Immature natural killer cell (primary cell): ENCODE data around the gene LRP1. TPM values are rescaled to one million over a fixed set of nuclear protein-coding genes. Genes with fewer than 3 reads are reported as not detected.

Experiments used
- DNase-seq, 3 donors: peaks; one replicate each; pipeline ENCODE4 v3.0.0; 2022; ENCODE audit warnings: mixed read lengths in 1 of 3
- H3K27ac Mint-ChIP-seq, 6 donors: one replicate each; pipeline ENCODE4 v1.8.0; 2020; ENCODE audit warnings: mixed read lengths in 6 of 6, mild to moderate bottlenecking in 5 of 6, inconsistent platforms in 4 of 6, moderate library complexity in 3 of 6
- H3K27me3 Mint-ChIP-seq, 3 donors: one replicate each; pipeline ENCODE4 v1.8.0; 2020 to 2021; ENCODE audit warnings: low read depth in 3 of 3, mild to moderate bottlenecking in 3 of 3, mixed read lengths in 3 of 3, moderate library complexity in 3 of 3, inconsistent platforms in 1 of 3
- H3K36me3 Mint-ChIP-seq, 3 donors: one replicate each; pipeline ENCODE4 v1.8.0; 2020; ENCODE audit warnings: mixed read lengths in 3 of 3, inconsistent platforms in 2 of 3, mild to moderate bottlenecking in 2 of 3
- H3K4me1 Mint-ChIP-seq, 2 donors: one replicate each; pipeline ENCODE4 v1.8.0; 2020; ENCODE audit warnings: inconsistent platforms in 2 of 2, mild to moderate bottlenecking in 2 of 2, mixed read lengths in 2 of 2, moderate library complexity in 1 of 2
- H3K4me3 Mint-ChIP-seq, 5 donors: one replicate each; pipeline ENCODE4 v1.8.0; 2020; ENCODE audit warnings: mild to moderate bottlenecking in 5 of 5, mixed read lengths in 5 of 5, inconsistent platforms in 3 of 5, moderate library complexity in 3 of 5
- H3K9me3 Mint-ChIP-seq, 6 donors: one replicate each; pipeline ENCODE4 v1.8.0; 2020; ENCODE audit warnings: mild to moderate bottlenecking in 6 of 6, mixed read lengths in 6 of 6, inconsistent platforms in 4 of 6, moderate library complexity in 3 of 6
- polyA plus RNA-seq, 3 donors: library from polyadenylated mRNA; unstranded; fragments of 300-500 nt; fragmentation: Illumina TruSeq; gene quantifications; one replicate each; pipeline ENCODE4 v1.2.3, GENCODE V29; 2021

LRP1 gene
- polyA plus RNA-seq, 3 donors from 2014 or later, result 0.08 to 0.22 TPM; not detected in 1

DNA sequence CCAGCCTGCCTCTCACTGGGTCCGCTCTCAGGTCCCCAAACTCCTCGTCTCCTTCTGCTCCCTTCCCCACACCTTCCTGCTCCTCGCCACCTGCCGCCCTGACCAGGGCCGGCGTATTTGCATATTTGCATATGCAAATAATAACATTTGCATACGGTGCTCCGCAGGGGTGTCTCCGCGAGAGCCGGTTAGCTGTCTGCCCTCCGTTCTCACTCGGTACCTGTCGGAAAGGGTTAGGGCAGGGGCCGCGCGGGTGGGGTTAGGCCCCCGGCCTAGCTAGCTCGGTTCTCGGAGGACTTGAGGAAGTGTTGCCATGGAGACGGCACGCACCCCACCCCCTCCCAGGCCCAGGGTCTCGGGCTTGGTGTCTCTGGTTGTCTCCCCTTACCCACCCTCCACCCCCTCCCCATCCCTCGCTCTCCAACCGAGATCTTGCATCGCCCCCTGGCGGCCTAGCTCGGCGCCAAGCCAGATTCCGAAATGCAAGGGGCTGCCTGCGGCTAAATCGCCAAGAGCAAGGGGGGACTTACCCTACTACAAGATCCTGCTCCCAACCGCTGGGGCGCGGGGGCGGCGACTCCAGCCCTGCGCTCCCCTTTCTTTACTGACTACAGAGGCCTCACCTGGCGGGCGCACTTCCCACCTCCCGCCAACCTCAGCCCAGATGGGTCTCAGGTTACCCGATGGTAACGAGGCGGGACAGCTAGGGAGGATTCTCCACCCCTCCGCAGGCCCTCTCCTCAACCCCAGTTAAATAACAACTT is 114.6 kb downstream of the LRP1 start:
- Mint-ChIP-seq H3K36me3 (peaks cover 0 to 4% (median 0%) of the 10 kb centered on the region in 3 donors), H3K9me3 (no peaks in the 10 kb centered on the region), H3K4me3 (peak overlapping the region; percentile 52 to 81 (median 68)), H3K27me3 (peaks cover 25 to 43% (median 39%) of the 10 kb centered on the region in 3 donors), H3K27ac (peak overlapping the region in 2 of 6 donors; percentile 11 to 35), H3K4me1 (peaks cover 54 to 61% of the 10 kb centered on the region in 2 donors)
- peak in 1 of 3 donors; percentile 46 for DNase-seq

DNA sequence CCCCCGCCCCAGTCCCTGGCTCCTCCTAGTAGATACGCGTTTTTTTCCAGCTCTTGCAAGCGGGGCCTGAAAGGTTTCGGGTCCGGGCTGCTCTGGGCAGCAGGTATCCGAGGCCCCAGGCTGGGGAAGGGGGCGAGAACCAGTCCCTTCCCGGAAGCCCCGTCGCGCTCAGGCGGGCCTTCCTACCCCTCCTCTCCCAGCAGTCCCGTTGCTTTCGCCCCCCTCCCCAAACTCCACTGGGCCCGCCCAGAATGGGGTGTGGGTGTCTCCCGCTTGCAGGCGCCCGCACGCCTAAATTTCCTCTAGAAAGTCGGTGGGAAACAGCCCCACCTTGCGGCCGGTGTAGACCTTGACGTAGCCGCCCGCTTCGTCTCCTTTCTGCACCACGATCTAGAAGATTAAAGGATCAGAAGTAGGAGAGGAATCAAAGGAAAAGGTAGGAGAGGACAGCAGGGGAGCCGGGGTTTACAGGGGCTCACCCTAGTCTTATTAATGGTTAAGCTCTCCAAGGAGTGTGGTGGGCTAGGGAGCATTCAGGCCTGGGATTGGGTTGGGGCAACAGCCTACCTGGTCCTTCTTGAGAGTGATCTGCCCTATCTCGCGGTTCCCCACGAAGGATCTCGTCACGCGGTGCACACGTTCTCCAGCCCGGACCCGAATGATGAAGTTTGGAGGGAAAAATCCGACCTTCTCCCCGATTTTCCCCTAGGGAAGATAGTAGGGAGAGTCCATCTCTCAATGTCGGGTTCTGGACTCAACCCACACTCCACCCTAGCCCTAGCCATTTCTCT is 115.4 kb downstream of the LRP1 start:
- peak; percentile 63 to 69 (median 68) for DNase-seq
- Mint-ChIP-seq H3K27ac (peak overlapping the region in 1 of 6 donors; percentile 64), H3K9me3 (no peaks in the 10 kb centered on the region), H3K27me3 (peaks cover 25 to 40% (median 35%) of the 10 kb centered on the region in 3 donors), H3K36me3 (peaks cover 0 to 6% (median 0%) of the 10 kb centered on the region in 3 donors), H3K4me3 (peak overlapping the region; percentile 69 to 81 (median 79)), H3K4me1 (peaks cover 49 to 55% of the 10 kb centered on the region in 2 donors)

DNA sequence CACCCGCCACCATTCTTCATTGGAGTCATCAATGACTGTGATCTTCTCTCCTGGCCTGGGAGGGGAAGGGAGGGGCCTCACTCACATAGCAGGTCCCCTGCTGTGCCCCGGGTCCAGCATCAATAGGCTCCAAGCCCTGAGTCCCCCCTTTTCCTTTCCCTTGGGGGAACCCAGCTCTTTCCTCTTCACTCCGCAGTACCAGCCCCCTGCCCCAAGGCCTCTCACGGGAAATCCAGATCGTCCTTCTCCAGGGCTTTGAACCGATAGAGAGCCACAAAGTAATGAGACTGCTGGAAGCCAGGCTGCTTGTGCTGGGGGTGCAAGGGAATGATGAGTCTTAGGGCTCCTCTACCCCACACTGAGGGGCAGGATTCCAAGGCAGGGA is 116.0 kb downstream of the LRP1 start:
- H3K4me3 Mint-ChIP-seq, result peak overlapping the region in 2 of 5 donors; percentile 26 to 55
- no peak overlapping the region for H3K27ac Mint-ChIP-seq
- no peaks in the 10 kb centered on the region for H3K9me3 Mint-ChIP-seq
- DNase-seq, result no peak
- peaks cover 0 to 9% (median 0%) of the 10 kb centered on the region in 3 donors for H3K36me3 Mint-ChIP-seq
- peaks cover 21 to 34% (median 29%) of the 10 kb centered on the region in 3 donors for H3K27me3 Mint-ChIP-seq
- H3K4me1 Mint-ChIP-seq, result peaks cover 44 to 49% of the 10 kb centered on the region in 2 donors

DNA sequence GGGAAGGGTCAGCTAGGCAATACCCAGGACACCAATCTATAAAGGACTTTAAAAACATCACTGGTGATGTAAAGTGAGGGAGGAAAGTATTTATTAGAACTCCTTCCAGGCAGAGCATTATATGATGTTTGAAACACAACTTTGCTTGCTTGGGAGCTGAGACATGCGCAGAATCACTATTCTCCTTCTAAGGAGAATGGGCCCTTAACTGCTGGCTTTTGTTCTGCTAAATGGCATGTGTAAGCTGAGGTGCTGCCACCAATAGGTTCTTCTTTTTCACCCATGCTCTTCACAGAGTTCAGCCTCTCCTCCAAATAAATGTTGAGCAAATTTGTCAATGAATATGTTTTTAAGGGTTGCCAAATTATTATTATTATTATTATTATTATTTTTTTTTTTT is 118.8 kb downstream of the LRP1 start:
- Mint-ChIP-seq H3K4me3 (no peak overlapping the region), H3K27ac (no peak overlapping the region), H3K4me1 (peaks cover 19 to 21% of the 10 kb centered on the region in 2 donors), H3K36me3 (peaks cover 0 to 9% (median 0%) of the 10 kb centered on the region in 3 donors), H3K9me3 (no peaks in the 10 kb centered on the region), H3K27me3 (peaks cover 7 to 20% (median 15%) of the 10 kb centered on the region in 3 donors)
- DNase-seq, result no peak

DNA sequence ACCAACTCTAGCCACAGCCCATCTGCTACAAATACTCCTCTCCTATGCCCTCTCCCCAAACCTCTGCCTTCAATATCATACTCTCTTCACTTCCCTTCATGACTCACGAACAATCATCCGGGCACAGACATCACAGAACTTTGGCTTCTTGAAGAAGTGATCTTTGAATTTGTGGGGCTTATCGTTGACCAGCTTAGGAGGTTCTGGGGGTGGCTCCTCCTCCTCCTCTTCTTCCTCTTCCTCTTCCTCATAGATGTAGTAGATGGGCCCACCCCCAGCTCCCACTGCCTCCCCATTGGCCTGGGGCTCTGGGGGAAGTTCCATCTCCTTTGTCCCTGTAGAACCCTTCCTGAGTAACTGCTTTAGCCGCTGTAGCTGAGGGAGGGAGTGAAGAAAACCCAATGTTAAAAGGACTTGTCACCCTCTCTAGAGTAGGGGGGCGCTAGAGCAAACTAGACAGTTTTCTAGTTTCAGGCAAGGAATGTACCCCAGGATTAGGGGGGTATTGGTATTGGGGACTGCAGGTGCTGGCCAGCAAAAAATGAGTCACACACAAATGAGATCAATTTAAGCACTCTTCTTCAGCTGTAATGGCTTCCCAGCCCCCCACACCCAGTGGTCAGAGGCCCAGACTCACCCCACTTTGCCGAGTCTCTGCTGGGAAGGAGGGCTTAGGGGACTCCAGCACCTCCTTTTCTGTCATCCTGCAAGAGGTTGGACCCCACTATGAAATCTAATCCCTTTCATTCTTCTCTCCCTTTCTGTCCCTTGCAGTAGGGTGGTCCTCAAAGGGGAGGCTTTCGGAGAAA is 120.9 kb downstream of the LRP1 start:
- Mint-ChIP-seq H3K4me3 (no peak overlapping the region), H3K4me1 (peaks cover 1 to 4% of the 10 kb centered on the region in 2 donors), H3K9me3 (no peaks in the 10 kb centered on the region), H3K36me3 (peaks cover 4 to 12% (median 8%) of the 10 kb centered on the region in 3 donors), H3K27ac (peak overlapping the region in 1 of 6 donors; percentile 21), H3K27me3 (peaks cover 1 to 5% (median 2%) of the 10 kb centered on the region in 3 donors)
- no peak for DNase-seq

DNA sequence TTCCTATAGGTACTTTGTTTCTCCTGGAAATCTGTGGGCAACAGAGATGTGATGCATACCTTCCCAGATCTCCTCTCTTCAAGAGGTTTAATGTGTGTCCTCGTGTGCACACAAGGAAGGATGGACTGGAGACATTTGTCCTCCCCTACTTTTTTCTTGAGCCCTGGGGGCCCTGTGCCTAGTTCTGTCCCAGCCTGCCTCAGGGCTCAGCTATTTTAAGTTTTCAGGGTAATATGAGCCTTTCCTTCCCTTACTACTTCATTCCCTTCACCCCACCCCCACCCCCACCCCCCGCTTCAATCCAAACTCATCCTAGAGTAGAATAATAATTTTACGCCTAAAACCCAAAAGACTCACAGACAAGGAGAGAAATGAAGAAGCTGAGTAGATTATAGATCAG is 122.3 kb downstream of the LRP1 start:
- Mint-ChIP-seq H3K4me1 (no peaks in the 10 kb centered on the region), H3K27ac (peak overlapping the region in 1 of 6 donors; percentile 11), H3K27me3 (peaks cover 0 to 3% (median 2%) of the 10 kb centered on the region in 3 donors), H3K4me3 (no peak overlapping the region), H3K9me3 (no peaks in the 10 kb centered on the region), H3K36me3 (peaks cover 8 to 12% (median 8%) of the 10 kb centered on the region in 3 donors)
- no peak for DNase-seq

DNA sequence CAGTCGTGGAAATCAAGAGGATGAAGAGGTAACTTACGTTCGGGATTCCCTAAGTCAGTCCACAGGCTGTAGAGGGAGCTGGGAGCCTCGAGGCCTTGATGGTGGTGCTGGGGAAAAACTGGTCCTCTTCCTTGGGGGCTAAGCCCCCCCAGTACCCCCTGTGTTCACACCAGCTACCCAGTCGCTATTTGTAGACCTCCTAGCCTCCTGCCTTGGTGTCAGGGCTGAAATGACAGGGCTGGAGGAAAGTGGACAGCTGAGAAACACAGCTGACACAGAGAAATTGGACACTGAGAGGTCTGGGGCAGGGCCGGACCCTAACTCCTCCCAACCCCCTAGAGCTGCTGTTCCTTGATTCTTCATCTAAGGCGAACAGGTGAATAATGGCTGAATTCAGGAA is 122.7 kb downstream of the LRP1 start, which contains the start of gene STAC3:
STAC3 (minus strand) TSS at position 232 of the 400 bp plus-strand sequence. CDS start 1,551 bp downstream, outside the sequence.
- Mint-ChIP-seq H3K36me3 (peaks cover 8 to 12% (median 11%) of the 10 kb centered on the region in 3 donors), H3K4me3 (no peak within 1 kb of the TSS), H3K9me3 (no peaks in the 10 kb centered on the region), H3K27me3 (peaks cover 0 to 3% (median 2%) of the 10 kb centered on the region in 3 donors), H3K27ac (peak within 1 kb of the TSS in 1 of 6 donors; percentile 11), H3K4me1 (no peaks in the 10 kb centered on the region)
- DNase-seq, result no peak

DNA sequence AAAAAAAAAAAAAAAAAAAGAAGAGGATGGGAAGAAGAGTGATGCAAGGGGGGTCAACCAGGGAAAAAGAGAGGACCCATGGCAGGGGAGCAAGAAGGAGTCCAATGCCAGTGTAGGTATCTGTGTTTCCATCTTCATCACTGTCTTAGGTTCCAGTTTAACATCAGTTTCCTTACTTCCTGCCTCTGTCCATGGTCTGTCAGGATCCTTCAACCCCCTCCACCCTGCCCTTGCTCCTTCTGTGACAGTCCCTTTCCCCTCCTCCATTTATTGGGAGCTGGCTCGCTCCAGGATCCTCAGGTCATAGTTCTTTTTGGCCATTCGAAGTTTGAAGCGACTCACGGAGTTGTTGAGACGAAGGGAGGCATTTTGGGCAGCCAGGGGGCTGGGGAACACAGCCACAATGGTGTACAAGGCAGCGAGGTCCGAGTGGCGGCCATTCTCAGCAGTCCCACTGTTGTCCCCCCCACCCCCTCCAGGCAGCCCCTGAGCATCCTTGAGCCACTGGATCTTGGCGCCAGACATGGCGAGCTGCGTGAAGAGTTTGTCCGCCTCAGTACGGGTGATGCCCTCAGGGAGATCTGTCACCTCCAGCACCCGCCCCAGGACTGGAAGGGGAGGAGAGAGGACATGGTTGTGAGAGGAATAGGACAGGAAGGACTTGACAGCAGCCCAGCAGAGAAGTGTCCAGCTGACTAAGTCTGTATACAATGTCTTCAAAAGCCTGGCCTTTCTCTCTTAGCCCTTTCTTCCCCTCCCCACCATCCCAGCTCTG is 126.4 kb downstream of the LRP1 start:
- Mint-ChIP-seq H3K36me3 (peaks cover 7 to 35% (median 17%) of the 10 kb centered on the region in 3 donors), H3K4me1 (no peaks in the 10 kb centered on the region), H3K27me3 (peaks cover 0 to 3% (median 0%) of the 10 kb centered on the region in 3 donors), H3K4me3 (no peak overlapping the region), H3K9me3 (no peaks in the 10 kb centered on the region), H3K27ac (no peak overlapping the region)
- DNase-seq, result no peak

DNA sequence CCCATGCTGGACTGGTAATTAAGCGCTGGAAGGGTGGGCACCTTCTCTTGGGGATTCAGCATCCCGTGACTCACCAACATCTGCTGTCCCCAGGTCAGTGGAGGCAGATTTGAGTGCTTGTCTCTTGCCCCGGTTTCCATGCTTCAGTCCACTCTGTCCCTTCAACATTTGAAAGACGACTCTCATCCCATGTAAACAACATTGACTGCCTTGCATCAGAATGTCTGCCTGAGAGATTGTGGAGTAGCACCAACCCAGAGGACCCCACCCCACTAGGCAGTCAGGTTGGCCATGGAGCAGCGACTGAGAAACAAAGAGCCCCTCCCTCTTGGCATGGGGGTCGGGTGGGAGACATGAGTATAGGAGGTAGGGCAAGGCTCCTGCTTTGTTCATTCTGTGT is 127.6 kb downstream of the LRP1 start:
- no peaks in the 10 kb centered on the region for H3K9me3 Mint-ChIP-seq
- H3K27me3 Mint-ChIP-seq, result no peaks in the 10 kb centered on the region
- H3K4me1 Mint-ChIP-seq, result no peaks in the 10 kb centered on the region
- H3K36me3 Mint-ChIP-seq, result peaks cover 7 to 44% (median 24%) of the 10 kb centered on the region in 3 donors
- no peak for DNase-seq
- no peak overlapping the region for H3K27ac Mint-ChIP-seq
- H3K4me3 Mint-ChIP-seq, result no peak overlapping the region

DNA sequence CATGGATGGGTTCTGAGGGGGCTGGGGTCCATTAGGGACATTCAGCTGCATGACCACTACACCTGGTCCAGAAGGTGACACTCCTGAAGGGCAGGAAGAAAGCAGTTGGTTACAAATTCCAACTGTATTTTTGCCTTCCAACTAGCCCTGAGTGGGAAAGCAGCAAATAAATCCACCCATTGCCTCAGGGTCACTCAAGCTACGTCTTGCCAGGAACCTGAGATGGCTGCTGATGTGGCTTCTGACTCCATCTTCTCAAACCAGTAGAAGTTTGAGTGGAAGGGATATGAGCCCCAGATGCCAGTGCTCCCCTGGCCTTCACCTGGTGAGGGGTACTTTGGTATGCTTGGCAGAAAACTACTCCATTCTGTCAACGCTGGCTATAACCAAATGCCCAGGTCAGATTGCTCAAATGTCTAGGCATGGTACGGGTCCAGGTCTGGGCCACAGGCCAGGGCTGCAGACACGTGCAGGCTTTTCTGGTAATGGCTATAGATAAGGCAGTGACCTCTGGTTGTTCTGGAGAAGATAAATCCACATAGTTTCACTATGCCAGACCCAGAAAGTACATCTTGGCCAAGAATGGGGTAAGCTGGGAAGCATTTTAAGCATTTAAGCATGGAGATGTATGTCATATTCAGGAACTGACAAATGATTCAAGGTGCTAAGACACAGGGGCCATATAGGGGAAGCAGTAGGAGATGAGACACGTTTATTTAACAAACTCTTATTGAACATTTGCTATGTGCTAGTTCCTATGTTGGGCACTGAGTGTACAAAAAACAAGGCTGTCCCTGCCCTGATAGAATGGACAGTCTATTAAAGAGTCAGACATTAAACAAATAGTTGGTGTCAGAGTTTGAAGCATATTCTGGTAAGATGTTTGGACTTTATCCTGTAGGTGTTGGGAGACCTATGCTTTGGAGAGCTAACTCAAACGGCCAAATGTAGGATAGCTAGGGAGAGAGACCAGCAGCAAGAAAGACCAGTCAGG is 131.0 kb downstream of the LRP1 start:
- Mint-ChIP-seq H3K4me1 (peaks cover 2 to 11% of the 10 kb centered on the region in 2 donors), H3K27me3 (peaks cover 0 to 5% (median 0%) of the 10 kb centered on the region in 3 donors), H3K4me3 (no peak overlapping the region), H3K9me3 (no peaks in the 10 kb centered on the region), H3K27ac (no peak overlapping the region), H3K36me3 (peaks cover 4 to 54% (median 20%) of the 10 kb centered on the region in 3 donors)
- no peak for DNase-seq

DNA sequence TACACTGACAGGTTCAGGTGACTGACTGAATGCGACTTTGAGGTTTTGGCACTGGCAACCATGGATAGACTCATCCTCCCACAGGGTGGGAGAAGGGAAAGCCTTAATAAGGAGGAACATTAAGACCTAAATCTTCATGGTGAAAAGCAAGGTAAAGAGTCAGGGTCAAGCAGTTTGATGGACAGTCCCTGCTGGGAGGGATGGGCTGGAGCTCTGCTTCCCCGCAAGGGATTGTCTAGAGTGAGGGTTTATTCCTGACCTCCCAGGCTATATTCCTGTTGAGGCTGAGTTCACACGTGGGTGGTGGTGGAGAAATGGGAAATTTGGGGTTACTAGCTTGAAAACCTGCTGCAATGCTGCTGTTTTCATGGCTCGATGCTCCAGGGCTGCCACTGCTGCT is 132.1 kb downstream of the LRP1 start:
- peaks cover 2 to 11% of the 10 kb centered on the region in 2 donors for H3K4me1 Mint-ChIP-seq
- peaks cover 0 to 5% (median 0%) of the 10 kb centered on the region in 3 donors for H3K27me3 Mint-ChIP-seq
- H3K4me3 Mint-ChIP-seq, result no peak overlapping the region
- no peak for DNase-seq
- H3K9me3 Mint-ChIP-seq, result no peaks in the 10 kb centered on the region
- peaks cover 12 to 58% (median 20%) of the 10 kb centered on the region in 3 donors for H3K36me3 Mint-ChIP-seq
- H3K27ac Mint-ChIP-seq, result no peak overlapping the region
